Right hindlimb (tissue), 1 donor: ENCODE results near the gene UBE2G1.
"Not testable (repeated sequence)": the region's sequence is repeated elsewhere in the genome, so short reads cannot be mapped to it uniquely, and the experiment has no call there.

ENCODE experiments used
- DNase-seq: peaks from one replicate; pipeline ENCODE4 v3.0.0-alpha.2; 2018

The UBE2G1 gene

GRCh38 chr17:4366327-4367063 is at the start of gene UBE2G1:
TSS of gene UBE2G1 (minus strand) at chr17:4366675. CDS start at chr17:4366316, 359 bp downstream.
- DNase-seq: peak; percentile 99

- peak; percentile 93 for DNase-seq
These were observed 46.7 kb upstream of the UBE2G1 start for GRCh38 chr17:4412933-4413831.

- no peak for DNase-seq
These were observed 44.7 kb upstream of the UBE2G1 start for GRCh38 chr17:4411201-4411600.

GRCh38 chr17:4409659-4410058 is 43.2 kb upstream of the UBE2G1 start:
- no peak for DNase-seq

GRCh38 chr17:4407851-4408250 is 41.4 kb upstream of the UBE2G1 start:
- DNase-seq: no peak

GRCh38 chr17:4407216-4407615 is 40.7 kb upstream of the UBE2G1 start:
- no peak for DNase-seq

GRCh38 chr17:4406386-4406785 is 39.9 kb upstream of the UBE2G1 start:
- no peak for DNase-seq

- DNase-seq: no peak
These were observed 39.2 kb upstream of the UBE2G1 start for GRCh38 chr17:4405699-4406098.

GRCh38 chr17:4405038-4405669 is 38.7 kb upstream of the UBE2G1 start:
- DNase-seq: no peak

GRCh38 chr17:4397840-4398239 is 31.4 kb upstream of the UBE2G1 start:
- no peak for DNase-seq

- DNase-seq: no peak
These were observed 28.6 kb upstream of the UBE2G1 start for GRCh38 chr17:4395111-4395478.

- DNase-seq: no peak
These were observed 28.0 kb upstream of the UBE2G1 start for GRCh38 chr17:4394208-4395110.

GRCh38 chr17:4393806-4394205 is 27.3 kb upstream of the UBE2G1 start:
- no peak for DNase-seq

- no peak for DNase-seq
These were observed 22.6 kb upstream of the UBE2G1 start for GRCh38 chr17:4389079-4389478.

- no peak for DNase-seq
These were observed 20.7 kb upstream of the UBE2G1 start for GRCh38 chr17:4387137-4387536.

GRCh38 chr17:4386406-4386805 is 19.9 kb upstream of the UBE2G1 start:
- DNase-seq: no peak

- DNase-seq: no peak
These were observed 15.5 kb upstream of the UBE2G1 start for GRCh38 chr17:4381690-4382671.

- DNase-seq: no peak
These were observed 12.2 kb upstream of the UBE2G1 start for GRCh38 chr17:4378626-4379025.

- not testable (repeated sequence) for DNase-seq
These were observed 10.8 kb upstream of the UBE2G1 start for GRCh38 chr17:4377247-4377646.

GRCh38 chr17:4375796-4376440 is 9.4 kb upstream of the UBE2G1 start:
- not testable (repeated sequence) for DNase-seq
